PC-3 (cell line): ENCODE data around the gene ABL1. TPM values are rescaled to one million over a fixed set of nuclear protein-coding genes. Genes with fewer than 3 reads are reported as not detected.

Experiments
- ATAC-seq: fragments of 200-7000 bp; cut with Tn5 transposase; 2 replicates; pipeline ENCODE4 v1.9.1; 2020; ENCODE audit warnings: mild to moderate bottlenecking, moderate library complexity
- BruUV-seq: library from RNA; stranded (reverse); fragments of 400-500 nt; replicated peaks from 2 replicates; lab custom pipeline; 2021; lab: Mats Ljungman, UMichigan
- CTCF ChIA-PET: fragments of 300-600 bp; sonication (Branson Sonifier 250); formaldehyde crosslinking; loops from one replicate; lab custom pipeline; 2022; ENCODE audit warnings: antibody characterized with exemption; lab: Charles Lee
- POLR2A ChIA-PET: fragments of 300-600 bp; sonication (Branson Sonifier 250); formaldehyde crosslinking; loops from one replicate; lab custom pipeline; 2022; ENCODE audit warnings: antibody characterized with exemption; ENCODE audit not compliant: unreplicated experiment; lab: Charles Lee
- DNase-seq: peaks from one replicate; pipeline ENCODE4 v3.0.0-alpha.2; 2015
- H2AFZ ChIP-seq: fragments of 300-600 bp; sonication (generic); 2 replicates; pipeline ENCODE4 v1.6.0; 2016; ENCODE audit warnings: antibody characterized with exemption, low read length
- H3F3A ChIP-seq: fragments of 300-600 bp; sonication (generic); one replicate; pipeline ENCODE4 v1.6.0; 2017; ENCODE audit warnings: antibody characterized with exemption, low read length, control low read depth, mild to moderate bottlenecking; ENCODE audit not compliant: unreplicated experiment
- H3K27ac ChIP-seq: fragments of 300-600 bp; sonication (generic); 2 replicates; pipeline ENCODE4 v1.5.1; 2016; ENCODE audit warnings: mild to moderate bottlenecking, low read length
- H3K27me3 ChIP-seq: fragments of 300-600 bp; sonication (generic); 2 replicates; pipeline ENCODE4 v1.6.1; 2016; ENCODE audit warnings: low read length, mixed read lengths
- H3K36me3 ChIP-seq: fragments of 300-600 bp; sonication (generic); 2 replicates; pipeline ENCODE4 v1.6.1; 2016; ENCODE audit warnings: low read depth, mixed run types, low read length, mixed read lengths
- H3K4me1 ChIP-seq: fragments of 300-600 bp; sonication (generic); 2 replicates; pipeline ENCODE4 v1.5.1; 2016; ENCODE audit warnings: low read length; ENCODE audit not compliant: insufficient read depth
- H3K4me2 ChIP-seq: fragments of 300-600 bp; sonication (generic); 2 replicates; pipeline ENCODE4 v1.6.0; 2016; ENCODE audit warnings: low read length
- H3K4me3 ChIP-seq: fragments of 300-600 bp; sonication (generic); 2 replicates; pipeline ENCODE4 v1.5.1; 2016; ENCODE audit warnings: mild to moderate bottlenecking, low read length, mixed read lengths
- H3K79me2 ChIP-seq: fragments of 300-600 bp; sonication (generic); 2 replicates; pipeline ENCODE4 v1.6.1; 2017; ENCODE audit warnings: low read length, mixed read lengths
- H3K9ac ChIP-seq: fragments of 300-600 bp; sonication (generic); 2 replicates; pipeline ENCODE4 v1.6.0; 2016; ENCODE audit warnings: mild to moderate bottlenecking, low read length
- H3K9me2 ChIP-seq: fragments of 300-600 bp; sonication (generic); replicated peaks from 2 replicates; pipeline ENCODE4 v1.6.1; 2016; ENCODE audit warnings: mixed run types, low read length, mixed read lengths
- H3K9me3 ChIP-seq: fragments of 300-600 bp; sonication (generic); 2 replicates; pipeline ENCODE4 v1.6.1; 2016; ENCODE audit warnings: low read length, mixed read lengths
- H4K20me1 ChIP-seq: fragments of 300-600 bp; sonication (generic); 2 replicates; pipeline ENCODE4 v1.6.1; 2016; ENCODE audit warnings: low read length, mixed read lengths
- EZH2 ChIP-seq: fragments of 300-600 bp; sonication (generic); IDR thresholded peaks from one replicate; pipeline ENCODE4 v1.6.1; 2017; ENCODE audit warnings: antibody characterized with exemption, mild to moderate bottlenecking, low read length; ENCODE audit not compliant: unreplicated experiment
- EZH2phosphoT487 ChIP-seq: fragments of 300-600 bp; sonication (generic); IDR thresholded peaks from 2 replicates; pipeline ENCODE4 v1.6.1; 2018; ENCODE audit warnings: mild to moderate bottlenecking, antibody characterized with exemption, low read length, borderline replicate concordance
- intact Hi-C: fragments of 100-400 bp; cut with micrococcal nuclease; formaldehyde crosslinking; loops from 2 replicates; pipeline ENCODE4 v1.9.0; 2023
- total RNA-seq: library from RNA; depleted of rRNA; stranded (reverse); fragments of >200 nt; gene quantifications from 2 replicates; pipeline ENCODE4 v1.2.3, GENCODE V29; 2014
- TF ChIP-seq, protein P1 (sequence below): fragments of 300-600 bp; sonication (generic); conservative IDR thresholded peaks from 2 replicates; pipeline ENCODE4 v1.5.1; 2017; ENCODE audit warnings: antibody characterized with exemption, low read depth, mild to moderate bottlenecking, low read length

ABL1 gene
- total RNA-seq, 1 experiment from 2014 or later = 22.8 TPM

DNA sequence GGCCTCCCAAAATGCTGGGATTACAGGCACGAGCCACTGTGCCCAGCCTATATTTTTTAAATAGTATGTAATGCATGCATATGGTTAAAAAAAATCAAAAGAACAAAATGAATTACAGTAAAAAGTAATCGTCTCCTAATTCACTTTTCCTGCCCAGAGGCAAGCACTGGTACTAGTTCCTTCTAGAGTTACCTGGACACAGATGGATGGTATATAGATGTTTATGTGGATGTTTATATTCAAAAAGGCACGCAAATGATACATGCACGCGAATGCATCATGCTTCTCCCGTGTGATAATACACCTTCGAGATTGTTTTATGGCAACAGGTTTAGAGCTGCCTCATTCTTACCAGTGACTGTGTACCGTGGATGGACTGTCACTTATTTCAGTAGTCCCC is 21.4 kb downstream of the ABL1 start:
- DNase-seq (no peak), ATAC-seq (no peak)
- no peak overlapping the region for H3K4me2 ChIP-seq
- H3K4me3 ChIP-seq = no peak overlapping the region
- ChIA-PET CTCF (interaction anchor here (0.6 kb wide), 1 partner anchor 156 kb away, joined by 3 read pairs; no protein-coding TSS in a partner anchor), POLR2A (no interaction called here)
- H3K9me2 ChIP-seq = no peaks in the 10 kb centered on the region
- H3K36me3 ChIP-seq = peaks cover 6% of the 10 kb centered on the region
- TF ChIP-seq, protein P1, sequence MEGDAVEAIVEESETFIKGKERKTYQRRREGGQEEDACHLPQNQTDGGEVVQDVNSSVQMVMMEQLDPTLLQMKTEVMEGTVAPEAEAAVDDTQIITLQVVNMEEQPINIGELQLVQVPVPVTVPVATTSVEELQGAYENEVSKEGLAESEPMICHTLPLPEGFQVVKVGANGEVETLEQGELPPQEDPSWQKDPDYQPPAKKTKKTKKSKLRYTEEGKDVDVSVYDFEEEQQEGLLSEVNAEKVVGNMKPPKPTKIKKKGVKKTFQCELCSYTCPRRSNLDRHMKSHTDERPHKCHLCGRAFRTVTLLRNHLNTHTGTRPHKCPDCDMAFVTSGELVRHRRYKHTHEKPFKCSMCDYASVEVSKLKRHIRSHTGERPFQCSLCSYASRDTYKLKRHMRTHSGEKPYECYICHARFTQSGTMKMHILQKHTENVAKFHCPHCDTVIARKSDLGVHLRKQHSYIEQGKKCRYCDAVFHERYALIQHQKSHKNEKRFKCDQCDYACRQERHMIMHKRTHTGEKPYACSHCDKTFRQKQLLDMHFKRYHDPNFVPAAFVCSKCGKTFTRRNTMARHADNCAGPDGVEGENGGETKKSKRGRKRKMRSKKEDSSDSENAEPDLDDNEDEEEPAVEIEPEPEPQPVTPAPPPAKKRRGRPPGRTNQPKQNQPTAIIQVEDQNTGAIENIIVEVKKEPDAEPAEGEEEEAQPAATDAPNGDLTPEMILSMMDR = no peak
- TF ChIP-seq EZH2 = no peak
- no peak for TF ChIP-seq EZH2phosphoT487
- no peak overlapping the region for H2AFZ ChIP-seq
- no peaks in the 10 kb centered on the region for H3K27me3 ChIP-seq
- H3F3A ChIP-seq = no peaks in the 10 kb centered on the region
- H3K4me1 ChIP-seq = no peaks in the 10 kb centered on the region; the same call in 1 of the 2 replicates
- H4K20me1 ChIP-seq = no peaks in the 10 kb centered on the region
- no peaks in the 10 kb centered on the region for H3K9me3 ChIP-seq
- H3K27ac ChIP-seq = no peak overlapping the region
- peaks cover 13% of the 10 kb centered on the region for H3K79me2 ChIP-seq
- intact Hi-C loops = no loop called here
- H3K9ac ChIP-seq = no peak overlapping the region
- BruUV-seq = no TSS peak

DNA sequence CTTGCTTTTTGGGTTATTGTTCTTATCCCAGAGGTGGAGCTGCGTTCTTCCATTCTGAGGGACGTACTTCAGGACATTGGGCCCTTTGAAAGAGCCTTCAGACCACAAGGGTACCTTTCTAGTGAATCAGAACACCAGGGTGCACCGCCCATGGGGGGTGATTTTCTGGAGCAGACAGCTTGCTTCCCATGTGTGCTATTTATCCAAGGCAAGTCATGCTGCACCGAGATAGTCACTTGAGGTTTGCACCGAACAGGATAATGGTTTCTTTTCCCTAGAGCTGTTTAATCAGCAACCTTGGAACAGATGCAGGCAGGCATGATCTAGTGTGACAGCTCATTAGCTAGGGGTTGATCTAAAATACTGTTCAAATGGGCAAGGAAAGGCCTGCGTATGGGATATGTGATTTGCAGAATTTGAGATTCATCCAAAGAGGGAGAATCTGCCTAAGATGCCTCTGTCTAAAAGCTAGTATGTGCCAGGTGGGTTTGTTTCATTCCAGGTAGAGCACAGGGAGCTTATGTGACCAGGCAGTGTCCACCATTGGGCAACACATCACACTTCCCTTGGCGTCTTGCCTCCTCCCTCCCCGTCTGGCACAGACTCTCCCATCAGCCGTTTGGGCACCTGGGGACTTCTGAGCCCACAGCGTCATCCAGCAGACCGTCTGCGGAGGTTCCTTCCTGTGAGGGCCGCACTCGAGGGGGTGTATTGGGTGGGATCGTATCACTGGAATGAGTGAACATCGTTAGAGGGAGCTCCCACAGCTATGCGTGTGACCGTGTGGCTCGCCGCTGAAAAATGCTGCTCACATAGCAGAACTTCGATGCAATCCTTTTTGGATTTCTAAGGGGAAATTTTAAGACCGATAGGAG is 23.0 kb downstream of the ABL1 start:
- Histone ChIP-seq H3K9ac (no peak overlapping the region), H4K20me1 (no peaks in the 10 kb centered on the region), H3K9me2 (no peaks in the 10 kb centered on the region), H3K79me2 (no peaks in the 10 kb centered on the region), H3K4me1 (no peaks in the 10 kb centered on the region; the same call in 1 of the 2 replicates), H3K4me2 (no peak overlapping the region), H3K27ac (no peak overlapping the region), H3K27me3 (no peaks in the 10 kb centered on the region), H3K4me3 (no peak overlapping the region), H3F3A (no peaks in the 10 kb centered on the region), H3K36me3 (peaks cover 6% of the 10 kb centered on the region), H2AFZ (no peak overlapping the region), H3K9me3 (no peaks in the 10 kb centered on the region)
- ATAC-seq (no peak), DNase-seq (peak; percentile 15)
- no TSS peak for BruUV-seq
- TF ChIP-seq, protein P1 = no peak
- no peak for TF ChIP-seq EZH2
- no peak for TF ChIP-seq EZH2phosphoT487
- POLR2A ChIA-PET = interaction anchor here (0.6 kb wide), 1 partner anchor 37 kb away, joined by 4 read pairs; no protein-coding TSS in a partner anchor
- intact Hi-C loops = no loop called here
- CTCF ChIA-PET = interaction anchor here (0.6 kb wide), 1 partner anchor 46 kb away, joined by 3 read pairs; no protein-coding TSS in a partner anchor
